ENCODE measurements around the gene NDUFA5. TPM values are rescaled to one million over a fixed set of nuclear protein-coding genes. Genes with fewer than 3 reads are reported as not detected.

Gene NDUFA5
- 56.5 and 64.7 TPM in 2 replicates for total RNA-seq
- long read RNA-seq, transcript NDUFA5-201 (5 exons, 1,901 nt), result major isoform, 544 of 605 reads
- long read RNA-seq, transcript NDUFA5-202 (4 exons, 1,360 nt), result minor isoform, 35 of 605 reads
- long read RNA-seq, transcript NDUFA5-205 (6 exons, 687 nt), result minor isoform, 5 of 605 reads
- long read RNA-seq, partial matches to known transcripts, result 4 of 605 reads
- long read RNA-seq, other reads (novel, unspliced or antisense), result 10 of 605 reads

DNA sequence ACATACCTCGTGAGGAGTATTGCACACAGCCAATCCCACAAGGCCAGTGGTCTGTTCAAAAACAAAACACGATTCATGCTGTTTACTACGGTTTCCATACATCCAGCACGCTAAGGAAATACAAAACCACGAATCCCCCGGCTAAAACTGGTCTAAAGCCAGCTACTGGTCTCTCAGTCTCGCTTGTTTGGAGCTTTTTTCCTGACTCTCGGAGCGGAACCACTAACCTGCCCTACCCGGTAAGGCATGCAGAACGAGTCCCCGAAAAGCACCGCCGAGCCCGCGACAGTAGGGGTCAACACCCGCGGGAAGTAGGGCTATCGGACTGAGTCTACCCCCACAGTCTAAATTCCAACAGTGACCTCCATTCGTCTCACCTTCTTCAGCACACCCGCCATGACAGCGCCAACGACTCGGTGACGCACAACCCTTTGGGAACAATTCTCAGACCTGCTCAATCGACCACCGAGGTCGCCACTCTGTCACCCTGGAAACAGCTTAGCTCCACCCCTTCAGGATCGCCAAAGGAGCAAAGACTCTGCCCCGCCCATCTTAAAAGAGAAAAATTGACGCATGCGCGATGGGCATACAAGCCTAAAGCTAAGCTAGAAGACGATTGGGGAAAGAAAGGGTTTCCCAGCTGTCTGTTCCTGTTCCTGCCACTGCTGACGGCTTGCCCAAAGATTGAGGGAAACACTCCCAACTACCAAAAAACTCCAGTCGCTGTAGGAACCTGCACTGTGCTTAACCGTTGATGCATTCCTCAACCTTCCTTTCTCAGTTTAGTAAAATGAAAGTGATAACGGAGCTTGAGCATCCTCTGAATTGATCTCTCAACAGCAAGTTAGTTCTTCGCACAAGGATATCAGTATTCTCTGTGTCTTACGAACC is at the start of gene NDUFA5:
NDUFA5 (minus strand) TSS at position 421 of the 891 bp plus-strand sequence; CDS start at position 398, 23 bp downstream.
- H3K4me1 Mint-ChIP-seq (ENCODE audit: unreplicated experiment), result peaks cover 5% of the 10 kb centered on the region
- no peak for TF ChIP-seq CTCF (IDR thresholded peaks at IDR 0.05)
- no peak within 1 kb of the TSS for H3K27ac Mint-ChIP-seq (ENCODE audit: unreplicated experiment)
- H3K9me3 Mint-ChIP-seq (ENCODE audit: unreplicated experiment), result no peaks in the 10 kb centered on the region
- H3K27me3 Mint-ChIP-seq (ENCODE audit: unreplicated experiment), result peaks cover 10% of the 10 kb centered on the region
- peaks cover 5% of the 10 kb centered on the region for H3K36me3 Mint-ChIP-seq (ENCODE audit: unreplicated experiment)
- peak; percentile 98 for DNase-seq (ENCODE audit: extremely low spot score, unreplicated experiment)
- no peak within 1 kb of the TSS for H3K4me3 Mint-ChIP-seq (ENCODE audit: unreplicated experiment)

GRCh38 chr7:123604739-123605138 is 47.1 kb upstream of the NDUFA5 start:
- no peaks in the 10 kb centered on the region for H3K36me3 Mint-ChIP-seq (ENCODE audit: unreplicated experiment)
- H3K27ac Mint-ChIP-seq (ENCODE audit: unreplicated experiment), result no peak overlapping the region
- no peak overlapping the region for H3K4me3 Mint-ChIP-seq (ENCODE audit: unreplicated experiment)
- no peak for TF ChIP-seq CTCF (IDR thresholded peaks at IDR 0.05)
- no peaks in the 10 kb centered on the region for H3K9me3 Mint-ChIP-seq (ENCODE audit: unreplicated experiment)
- H3K27me3 Mint-ChIP-seq (ENCODE audit: unreplicated experiment), result peaks cover 3% of the 10 kb centered on the region
- DNase-seq (ENCODE audit: extremely low spot score, unreplicated experiment), result no peak
- no peaks in the 10 kb centered on the region for H3K4me1 Mint-ChIP-seq (ENCODE audit: unreplicated experiment)

DNA sequence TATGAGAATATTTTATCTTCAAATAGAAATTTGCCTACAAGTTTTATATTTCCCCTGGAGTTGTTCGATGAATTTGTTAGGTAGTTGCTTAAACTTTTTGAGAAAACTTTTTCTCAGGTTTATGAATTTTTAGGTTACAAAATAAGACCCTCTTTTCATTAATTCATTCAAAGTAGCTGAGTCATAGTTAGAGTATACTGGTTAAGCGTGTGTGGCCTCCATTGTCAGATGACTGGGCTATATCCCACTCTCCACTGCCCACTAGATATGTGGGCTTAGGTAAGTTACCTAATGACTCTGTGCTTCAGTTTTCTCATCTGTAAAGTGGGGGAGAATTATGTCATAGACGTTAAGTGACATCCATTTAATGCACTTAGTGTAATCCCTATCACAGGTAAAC is 45.0 kb upstream of the NDUFA5 start:
- DNase-seq (ENCODE audit: extremely low spot score, unreplicated experiment), result no peak
- no peak overlapping the region for H3K27ac Mint-ChIP-seq (ENCODE audit: unreplicated experiment)
- H3K4me3 Mint-ChIP-seq (ENCODE audit: unreplicated experiment), result no peak overlapping the region
- no peaks in the 10 kb centered on the region for H3K36me3 Mint-ChIP-seq (ENCODE audit: unreplicated experiment)
- no peaks in the 10 kb centered on the region for H3K4me1 Mint-ChIP-seq (ENCODE audit: unreplicated experiment)
- no peak for TF ChIP-seq CTCF (IDR thresholded peaks at IDR 0.05)
- no peaks in the 10 kb centered on the region for H3K27me3 Mint-ChIP-seq (ENCODE audit: unreplicated experiment)
- H3K9me3 Mint-ChIP-seq (ENCODE audit: unreplicated experiment), result no peaks in the 10 kb centered on the region

- Mint-ChIP-seq H3K36me3 (ENCODE audit: unreplicated experiment) (no peaks in the 10 kb centered on the region), H3K27ac (ENCODE audit: unreplicated experiment) (no peak within 1 kb of the TSS), H3K4me3 (ENCODE audit: unreplicated experiment) (no peak within 1 kb of the TSS), H3K4me1 (ENCODE audit: unreplicated experiment) (no peaks in the 10 kb centered on the region), H3K9me3 (ENCODE audit: unreplicated experiment) (no peaks in the 10 kb centered on the region), H3K27me3 (ENCODE audit: unreplicated experiment) (no peaks in the 10 kb centered on the region)
- TF ChIP-seq CTCF (IDR thresholded peaks at IDR 0.05), result no peak
- no peak for DNase-seq (ENCODE audit: extremely low spot score, unreplicated experiment)
These were observed 43.9 kb upstream of the NDUFA5 start, which contains the start of gene ASB15 for GRCh38 chr7:123601530-123601929. Gene ASB15 (plus strand): TSS chr7:123601821. CDS start chr7:123614503, 12,682 bp downstream.

- Mint-ChIP-seq H3K9me3 (ENCODE audit: unreplicated experiment) (no peaks in the 10 kb centered on the region), H3K27ac (ENCODE audit: unreplicated experiment) (no peak overlapping the region), H3K4me3 (ENCODE audit: unreplicated experiment) (no peak overlapping the region), H3K27me3 (ENCODE audit: unreplicated experiment) (no peaks in the 10 kb centered on the region), H3K36me3 (ENCODE audit: unreplicated experiment) (no peaks in the 10 kb centered on the region), H3K4me1 (ENCODE audit: unreplicated experiment) (no peaks in the 10 kb centered on the region)
- no peak for TF ChIP-seq CTCF (IDR thresholded peaks at IDR 0.05)
- DNase-seq (ENCODE audit: extremely low spot score, unreplicated experiment), result no peak
These were observed 43.3 kb upstream of the NDUFA5 start for GRCh38 chr7:123600876-123601275.

Measured in osteocyte (in vitro differentiated cells).